H9 (cell line): ENCODE results near the gene FANCE. TPM values are rescaled to one million over a fixed set of nuclear protein-coding genes. Genes with fewer than 3 reads are reported as not detected.

ENCODE experiments used
- DNase-seq: peaks from one replicate; pipeline ENCODE4 v3.0.0-alpha.2; 2017
- H2AFZ ChIP-seq: one replicate; pipeline ENCODE4 v1.6.1; 2013; ENCODE audit warnings: mild to moderate bottlenecking, low read length, control low read depth, moderate library complexity
- H2AK5ac ChIP-seq: 2 replicates; pipeline ENCODE4 v1.6.1; 2013; ENCODE audit warnings: low read length, control low read depth, mixed read lengths; ENCODE audit not compliant: insufficient read length
- H2BK120ac ChIP-seq: one replicate; pipeline ENCODE4 v1.6.1; 2013; ENCODE audit warnings: low read depth, mild to moderate bottlenecking, low read length, control low read depth, inconsistent platforms; ENCODE audit not compliant: poor library complexity, severe bottlenecking
- H2BK12ac ChIP-seq: 2 replicates; pipeline ENCODE4 v1.6.1; 2013; ENCODE audit warnings: low read length, control low read depth, mixed read lengths, low read depth; ENCODE audit not compliant: insufficient read length
- H2BK15ac ChIP-seq: 2 replicates; pipeline ENCODE4 v1.6.1; 2013; ENCODE audit warnings: low read depth, low read length, control low read depth
- H2BK20ac ChIP-seq: one replicate; pipeline ENCODE4 v1.6.1; 2013; ENCODE audit warnings: low read depth, mild to moderate bottlenecking, low read length, control low read depth, inconsistent platforms; ENCODE audit not compliant: poor library complexity, severe bottlenecking
- H2BK5ac ChIP-seq: 2 replicates; pipeline ENCODE4 v1.6.1; 2013; ENCODE audit warnings: low read length, control low read depth, mixed read lengths; ENCODE audit not compliant: insufficient read length
- H3K14ac ChIP-seq: 2 replicates; pipeline ENCODE4 v1.6.1; 2013; ENCODE audit warnings: low read length, control low read depth; ENCODE audit not compliant: insufficient read depth
- H3K18ac ChIP-seq: 2 replicates; pipeline ENCODE4 v1.6.1; 2013; ENCODE audit warnings: low read depth, mild to moderate bottlenecking, mixed read lengths, low read length, control low read depth; ENCODE audit not compliant: insufficient read length
- H3K23ac ChIP-seq: 2 replicates; pipeline ENCODE4 v1.6.1; 2013; ENCODE audit warnings: low read length, control low read depth, mixed read lengths, low read depth; ENCODE audit not compliant: insufficient read length
- H3K23me2 ChIP-seq: 2 replicates; pipeline ENCODE4 v1.6.1; 2013; ENCODE audit warnings: low read depth, mild to moderate bottlenecking, mixed read lengths, low read length, control low read depth; ENCODE audit not compliant: insufficient read length, poor library complexity, severe bottlenecking
- H3K27ac ChIP-seq: 2 replicates; pipeline ENCODE4 v1.5.1; 2013; ENCODE audit warnings: low read length, control low read depth, mixed read lengths, low read depth; ENCODE audit not compliant: insufficient read length
- H3K27me3 ChIP-seq: 2 replicates; pipeline ENCODE4 v1.6.1; 2013; ENCODE audit warnings: low read length, control low read depth, inconsistent platforms; ENCODE audit not compliant: insufficient read depth
- H3K4ac ChIP-seq: 2 replicates; pipeline ENCODE4 v1.6.1; 2013; ENCODE audit warnings: low read depth, mild to moderate bottlenecking, control low read depth, inconsistent platforms, low read length, moderate library complexity
- H3K4me1 ChIP-seq: 2 replicates; pipeline ENCODE4 v1.6.1; 2013; ENCODE audit warnings: low read length, control low read depth, inconsistent platforms; ENCODE audit not compliant: insufficient read depth
- H3K4me2 ChIP-seq: 2 replicates; pipeline ENCODE4 v1.6.1; 2013; ENCODE audit warnings: low read length, control low read depth, mixed read lengths; ENCODE audit not compliant: insufficient read length, insufficient read depth
- H3K56ac ChIP-seq: 2 replicates; pipeline ENCODE4 v1.6.1; 2013; ENCODE audit warnings: low read depth, mild to moderate bottlenecking, mixed read lengths, low read length, control low read depth; ENCODE audit not compliant: insufficient read length
- H3K79me1 ChIP-seq: 2 replicates; pipeline ENCODE4 v1.6.1; 2013; ENCODE audit warnings: low read depth, mild to moderate bottlenecking, moderate library complexity, low read length, control low read depth, inconsistent platforms; ENCODE audit not compliant: insufficient read depth, poor library complexity, severe bottlenecking
- H3K79me2 ChIP-seq: 2 replicates; pipeline ENCODE4 v1.6.1; 2013; ENCODE audit warnings: low read length, control low read depth, inconsistent platforms; ENCODE audit not compliant: insufficient read depth
- H3K9ac ChIP-seq: 2 replicates; pipeline ENCODE4 v1.6.1; 2013; ENCODE audit warnings: low read length, control low read depth, mixed read lengths; ENCODE audit not compliant: insufficient read length; ENCODE audit errors: extremely low read depth
- H3K9me3 ChIP-seq: one replicate; pipeline ENCODE4 v1.6.1; 2013; ENCODE audit warnings: low read depth, low read length, inconsistent platforms; ENCODE audit not compliant: control insufficient read depth
- H3T11ph ChIP-seq: one replicate; pipeline ENCODE4 v1.6.1; 2013; ENCODE audit warnings: mild to moderate bottlenecking, low read length, control low read depth, inconsistent platforms
- H4K20me1 ChIP-seq: one replicate; pipeline ENCODE4 v1.6.1; 2013; ENCODE audit not compliant: control insufficient read depth, insufficient read length, insufficient read depth
- H4K5ac ChIP-seq: 2 replicates; pipeline ENCODE4 v1.6.1; 2013; ENCODE audit warnings: low read depth, mild to moderate bottlenecking, mixed read lengths, low read length, control low read depth; ENCODE audit not compliant: insufficient read length
- H4K8ac ChIP-seq: replicated peaks from 2 replicates; pipeline ENCODE4 v1.6.1; 2013; ENCODE audit warnings: low read length, control low read depth, mixed read lengths, low read depth; ENCODE audit not compliant: insufficient read length
- H4K91ac ChIP-seq: 2 replicates; pipeline ENCODE4 v1.6.1; 2013; ENCODE audit warnings: low read depth, mild to moderate bottlenecking, moderate library complexity, mixed read lengths, low read length, control low read depth; ENCODE audit not compliant: insufficient read length
- H3K27ac Mint-ChIP-seq, 3 experiments: 2 replicates in 2 of 3; 3 replicates in 1 of 3; pipeline ENCODE4 v1.8.0; 2020 to 2021; ENCODE audit warnings: mixed read lengths in 3 of 3, mild to moderate bottlenecking in 1 of 3, moderate library complexity in 1 of 3
- H3K27me3 Mint-ChIP-seq: 2 replicates; pipeline ENCODE4 v1.8.0; 2021; ENCODE audit warnings: low read depth, mild to moderate bottlenecking, moderate library complexity, mixed read lengths
- H3K36me3 Mint-ChIP-seq, 3 experiments: 2 replicates in 2 of 3; 3 replicates in 1 of 3; pipeline ENCODE4 v1.8.0; 2020 to 2021; ENCODE audit warnings: low read depth in 3 of 3, mixed read lengths in 3 of 3; ENCODE audit not compliant: insufficient read depth in 1 of 3
- H3K4me1 Mint-ChIP-seq, 2 experiments: 2 replicates each; pipeline ENCODE4 v1.8.0; 2020; ENCODE audit warnings: mixed read lengths in 2 of 2
- H3K4me3 Mint-ChIP-seq, 2 experiments: 2 replicates in 1 of 2; 3 replicates in 1 of 2; pipeline ENCODE4 v1.8.0; 2020 to 2021; ENCODE audit warnings: mild to moderate bottlenecking in 2 of 2, mixed read lengths in 2 of 2, moderate library complexity in 1 of 2
- H3K9me3 Mint-ChIP-seq, 2 experiments: 2 replicates in 1 of 2; 3 replicates in 1 of 2; pipeline ENCODE4 v1.8.0; 2020; ENCODE audit warnings: mild to moderate bottlenecking in 2 of 2, mixed read lengths in 2 of 2, moderate library complexity in 1 of 2
- WGBS: extraction: QIAGEN DNeasy Blood & Tissue Kit; methylation state at CpG from one replicate; pipeline ENCODE4 v1.1.7; 2013; ENCODE audit warnings: missing lambda C conversion rate, low lambda C conversion rate, mixed read lengths; ENCODE audit not compliant: insufficient read length; ENCODE audit errors: extremely low coverage; 5-methylcytosine and 5-hydroxymethylcytosine counted together
- total RNA-seq: library from RNA; stranded (reverse); gene quantifications from 2 replicates; pipeline ENCODE4 v1.2.1, GENCODE V29; 2021
- TF ChIP-seq, protein P1 (sequence below): fragments of 200-600 bp; sonication (generic); conservative IDR thresholded peaks from 3 replicates; pipeline ENCODE4 v1.8.0; 2021; ENCODE audit warnings: antibody characterized with exemption, mild to moderate bottlenecking

Gene FANCE
- total RNA-seq, 1 experiment from 2014 or later = 8.4 TPM

DNA sequence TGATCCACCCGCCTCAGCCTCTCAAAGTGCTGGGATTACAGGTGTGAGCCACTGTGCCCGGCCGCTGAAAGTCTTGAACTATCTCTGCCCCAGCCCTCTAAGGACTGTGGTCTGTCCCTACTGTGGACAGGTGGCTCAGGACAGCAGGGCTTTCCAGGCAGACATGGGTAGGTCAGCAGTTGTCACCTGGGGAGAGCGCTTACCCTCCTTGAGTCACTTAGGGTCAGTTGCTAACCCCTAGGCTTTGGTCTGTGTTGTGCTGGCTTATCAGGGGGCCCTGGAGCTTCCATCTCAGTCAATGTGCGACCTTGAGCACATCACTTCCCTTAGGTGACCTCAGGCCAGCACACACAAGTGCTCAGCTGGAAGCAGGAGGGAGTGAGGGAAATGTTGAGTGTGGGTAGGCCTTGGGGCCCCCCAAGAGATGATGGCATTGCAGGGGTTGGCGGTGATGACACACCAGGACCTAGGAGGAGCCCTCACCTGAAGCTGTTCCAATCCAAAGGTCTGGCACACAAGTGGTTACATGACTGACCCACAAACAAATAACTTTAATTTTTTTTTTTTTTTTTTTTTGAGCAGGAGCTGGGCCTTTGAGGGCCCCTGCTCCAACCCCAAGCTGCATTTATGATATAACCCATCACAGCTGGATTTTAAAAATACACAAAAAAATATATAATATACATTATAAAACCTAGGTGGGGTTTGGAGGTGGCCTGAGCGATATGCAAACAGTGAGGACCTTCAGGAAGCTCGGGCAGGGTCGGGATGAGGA, 21.1 kb downstream of the FANCE start:
- Mint-ChIP-seq H3K4me3 (peak overlapping the region in 1 of 2 experiments; percentile 31; a peak in 2 of 5 replicates), H3K27me3 (peaks cover 1% of the 10 kb centered on the region; the same call in 1 of the 2 replicates), H3K27ac (peak overlapping the region; percentile 53 to 89 (median 55); a peak in 5 of 7 replicates), H3K36me3 (peaks cover 41 to 82% (median 81%) of the 10 kb centered on the region in 3 experiments), H3K4me1 (peaks cover 23 to 44% of the 10 kb centered on the region in 2 experiments), H3K9me3 (peaks cover 6 to 7% of the 10 kb centered on the region in 2 experiments; a peak in 4 of 5 replicates)
- Histone ChIP-seq H3K18ac (no peak overlapping the region), H4K8ac (no peak overlapping the region), H3K56ac (no peak overlapping the region), H2BK15ac (no peak overlapping the region), H3K27me3 (no peaks in the 10 kb centered on the region), H4K5ac (no peak overlapping the region), H3K23me2 (peaks cover 11% of the 10 kb centered on the region), H3K79me2 (peaks cover 18% of the 10 kb centered on the region; the same call in 1 of the 2 replicates), H3K9me3 (no peaks in the 10 kb centered on the region), H2BK20ac (no peak overlapping the region), H4K91ac (no peak overlapping the region), H4K20me1 (no peaks in the 10 kb centered on the region), H2AK5ac (no peak overlapping the region), H3K23ac (no peak overlapping the region), H3K27ac (no peak overlapping the region), H2AFZ (no peak overlapping the region), H3K14ac (no peak overlapping the region; the same call in 1 of the 2 replicates), H2BK120ac (no peak overlapping the region), H3K9ac (no peak overlapping the region), H3T11ph (no peak overlapping the region), H3K4me1 (0 out of 2 replicates have a peak, but pooled peaks cover 3% of the 10 kb centered on the region), H2BK5ac (no peak overlapping the region), H3K79me1 (peaks cover 3% of the 10 kb centered on the region), H2BK12ac (no peak overlapping the region), H3K4me2 (no peak overlapping the region), H3K4ac (no peak overlapping the region)
- no CpG with 5 or more reads among the region's 9 CpGs for WGBS
- TF ChIP-seq, protein P1, sequence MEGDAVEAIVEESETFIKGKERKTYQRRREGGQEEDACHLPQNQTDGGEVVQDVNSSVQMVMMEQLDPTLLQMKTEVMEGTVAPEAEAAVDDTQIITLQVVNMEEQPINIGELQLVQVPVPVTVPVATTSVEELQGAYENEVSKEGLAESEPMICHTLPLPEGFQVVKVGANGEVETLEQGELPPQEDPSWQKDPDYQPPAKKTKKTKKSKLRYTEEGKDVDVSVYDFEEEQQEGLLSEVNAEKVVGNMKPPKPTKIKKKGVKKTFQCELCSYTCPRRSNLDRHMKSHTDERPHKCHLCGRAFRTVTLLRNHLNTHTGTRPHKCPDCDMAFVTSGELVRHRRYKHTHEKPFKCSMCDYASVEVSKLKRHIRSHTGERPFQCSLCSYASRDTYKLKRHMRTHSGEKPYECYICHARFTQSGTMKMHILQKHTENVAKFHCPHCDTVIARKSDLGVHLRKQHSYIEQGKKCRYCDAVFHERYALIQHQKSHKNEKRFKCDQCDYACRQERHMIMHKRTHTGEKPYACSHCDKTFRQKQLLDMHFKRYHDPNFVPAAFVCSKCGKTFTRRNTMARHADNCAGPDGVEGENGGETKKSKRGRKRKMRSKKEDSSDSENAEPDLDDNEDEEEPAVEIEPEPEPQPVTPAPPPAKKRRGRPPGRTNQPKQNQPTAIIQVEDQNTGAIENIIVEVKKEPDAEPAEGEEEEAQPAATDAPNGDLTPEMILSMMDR = no peak
- DNase-seq = peak; percentile 52
